Tibial nerve (tissue), 4 donors: ENCODE measurements around the gene ZNF326. TPM values are rescaled to one million over a fixed set of nuclear protein-coding genes. Genes with fewer than 3 reads are reported as not detected.
"Not testable (repeated sequence)": the region's sequence is repeated elsewhere in the genome, so short reads cannot be mapped to it uniquely, and the experiment has no call there.

ENCODE experiments used
- DNase-seq, 2 donors: peaks; one replicate each; pipeline ENCODE4 v3.0.0-alpha.2; 2019; ENCODE audit warnings: low spot score in 2 of 2
- H3K27ac ChIP-seq, 4 donors: fragments of 200-600 bp; sonication (generic) in 3 of 4; one replicate each; pipeline ENCODE4 v1.5.1; 2017 to 2019; ENCODE audit warnings: mild to moderate bottlenecking in 1 of 4
- H3K27me3 ChIP-seq, 2 donors: fragments of 200-600 bp; sonication (generic) in 1 of 2; one replicate each; pipeline versions ENCODE4 v1.5.1 to v1.6.0; 2017 to 2019
- H3K36me3 ChIP-seq, 3 donors: fragments of 200-600 bp; sonication (generic); one replicate each; pipeline ENCODE4 v1.5.1; 2018 to 2019
- H3K4me1 ChIP-seq, 4 donors: fragments of 200-600 bp; sonication (generic) in 3 of 4; one replicate each; pipeline ENCODE4 v1.5.1; 2017 to 2019
- H3K4me3 ChIP-seq, 4 donors: fragments of 200-600 bp; sonication (generic) in 3 of 4; one replicate each; pipeline ENCODE4 v1.5.1; 2017 to 2019; ENCODE audit warnings: mild to moderate bottlenecking in 1 of 4, moderate library complexity in 1 of 4
- H3K9me3 ChIP-seq, 4 donors: fragments of 200-600 bp; sonication (generic) in 3 of 4; one replicate each; pipeline ENCODE4 v1.5.1; 2017 to 2019
- CTCF ChIP-seq, 5 experiments: fragments of 200-600 bp in 3 of 5; fragments of 450-650 bp in 2 of 5; sonication (generic) in 3 of 5; IDR thresholded peaks; one replicate each; pipeline ENCODE4 v1.5.1; 2016 to 2019; ENCODE audit warnings: antibody characterized with exemption in 5 of 5, mild to moderate bottlenecking in 3 of 5, moderate library complexity in 2 of 5
- EP300 ChIP-seq, 2 donors: sonication (generic); formaldehyde crosslinking; IDR thresholded peaks; one replicate each; pipeline ENCODE4 v1.6.1; 2017; ENCODE audit warnings: antibody characterized with exemption in 2 of 2, mild to moderate bottlenecking in 1 of 2
- POLR2A ChIP-seq, 2 donors: fragments of 450-650 bp; IDR thresholded peaks; one replicate each; pipeline ENCODE4 v1.6.1; 2017; ENCODE audit warnings: antibody characterized with exemption in 2 of 2, mild to moderate bottlenecking in 2 of 2, moderate library complexity in 2 of 2
- WGBS, 2 donors: methylation state at CpG; one replicate each; pipeline ENCODE4 v1.1.5; 2018; 5-methylcytosine and 5-hydroxymethylcytosine counted together
- total RNA-seq, 4 donors: library from RNA; depleted of rRNA; stranded (reverse); fragments of >200 nt; gene quantifications; one replicate each; pipeline ENCODE4 v1.1.0, GENCODE V29; 2016

The ZNF326 gene
- total RNA-seq, 4 donors from 2014 or later: 16.5 to 27.4 (median 24.2) TPM

GRCh38 chr1:89974696-89975470, 20.0 kb upstream of the ZNF326 start:
- H3K27me3 ChIP-seq: no peaks in the 10 kb centered on the region
- H3K9me3 ChIP-seq: no peaks in the 10 kb centered on the region
- no peak for DNase-seq
- peak in 1 of 2 donors; percentile 45 for TF ChIP-seq EP300 (IDR thresholded peaks at IDR 0.05)
- no peak for TF ChIP-seq POLR2A (IDR thresholded peaks at IDR 0.05)
- TF ChIP-seq CTCF (IDR thresholded peaks at IDR 0.05): no peak
- peak overlapping the region in 2 of 4 donors; percentile 51 to 62 for H3K27ac ChIP-seq
- WGBS, 2 donors: 44 to 53% methylated on average over 4 of the region's 4 CpGs
- H3K4me3 ChIP-seq: no peak overlapping the region
- no peaks in the 10 kb centered on the region for H3K36me3 ChIP-seq
- H3K4me1 ChIP-seq: peaks cover 0 to 23% (median 10%) of the 10 kb centered on the region in 4 donors

- no peak for TF ChIP-seq CTCF (IDR thresholded peaks at IDR 0.05)
- no peak for TF ChIP-seq EP300 (IDR thresholded peaks at IDR 0.05)
- TF ChIP-seq POLR2A (IDR thresholded peaks at IDR 0.05): no peak
- H3K4me3 ChIP-seq: no peak overlapping the region
- no peaks in the 10 kb centered on the region for H3K9me3 ChIP-seq
- 42 to 43% methylated on average over 4 of the region's 4 CpGs for WGBS, 2 donors
- no peaks in the 10 kb centered on the region for H3K36me3 ChIP-seq
- H3K4me1 ChIP-seq: peaks cover 0 to 25% (median 10%) of the 10 kb centered on the region in 4 donors
- H3K27me3 ChIP-seq: no peaks in the 10 kb centered on the region
- DNase-seq: no peak
- H3K27ac ChIP-seq: peak overlapping the region in 1 of 4 donors; percentile 62
Observed at GRCh38 chr1:89975540-89976125, 19.3 kb upstream of the ZNF326 start.

GRCh38 chr1:89978755-89979154, 16.2 kb upstream of the ZNF326 start:
- no peaks in the 10 kb centered on the region for H3K27me3 ChIP-seq
- no peak for DNase-seq
- H3K9me3 ChIP-seq: no peaks in the 10 kb centered on the region
- H3K27ac ChIP-seq: no peak overlapping the region
- WGBS, 2 donors: 94 to 96% methylated on average over 1 of the region's 1 CpG
- no peaks in the 10 kb centered on the region for H3K36me3 ChIP-seq
- TF ChIP-seq CTCF (IDR thresholded peaks at IDR 0.05) (no peak), EP300 (IDR thresholded peaks at IDR 0.05) (no peak), POLR2A (IDR thresholded peaks at IDR 0.05) (no peak)
- H3K4me3 ChIP-seq: no peak overlapping the region
- H3K4me1 ChIP-seq: peaks cover 0 to 37% (median 12%) of the 10 kb centered on the region in 4 donors

GRCh38 chr1:89980605-89981004, 14.3 kb upstream of the ZNF326 start:
- Histone ChIP-seq H3K4me3 (no peak overlapping the region), H3K27ac (no peak overlapping the region), H3K4me1 (peaks cover 0 to 22% (median 6%) of the 10 kb centered on the region in 4 donors), H3K9me3 (no peaks in the 10 kb centered on the region), H3K36me3 (no peaks in the 10 kb centered on the region), H3K27me3 (no peaks in the 10 kb centered on the region)
- DNase-seq: no peak
- 14 to 17% methylated on average over 4 of the region's 4 CpGs for WGBS, 2 donors
- TF ChIP-seq CTCF (IDR thresholded peaks at IDR 0.05): no peak
- no peak for TF ChIP-seq POLR2A (IDR thresholded peaks at IDR 0.05)
- TF ChIP-seq EP300 (IDR thresholded peaks at IDR 0.05): no peak

GRCh38 chr1:89982846-89983245, 12.1 kb upstream of the ZNF326 start:
- H3K27ac ChIP-seq, DNase-seq, H3K4me3 ChIP-seq, H3K27me3 ChIP-seq, H3K36me3 ChIP-seq, H3K9me3 ChIP-seq: not testable (repeated sequence)
- peaks cover 0 to 18% (median 2%) of the 10 kb centered on the region in 4 donors for H3K4me1 ChIP-seq
- WGBS, 2 donors: 77% methylated on average over 2 of the region's 2 CpGs

GRCh38 chr1:89984564-89985116, 10.3 kb upstream of the ZNF326 start:
- not testable (repeated sequence) for DNase-seq, H3K27me3 ChIP-seq, H3K27ac ChIP-seq, H3K36me3 ChIP-seq, H3K9me3 ChIP-seq, H3K4me3 ChIP-seq
- WGBS, 2 donors: 98% methylated on average over 9 to 19 of the region's 33 CpGs
- peaks cover 0 to 18% (median 2%) of the 10 kb centered on the region in 4 donors for H3K4me1 ChIP-seq
